Ovary (tissue), 3 donors: ENCODE data around the gene WRNIP1.

ENCODE experiments used
- POLR2A ChIP-seq: fragments of 450-650 bp; IDR thresholded peaks from one replicate; pipeline ENCODE4 v1.6.1; 2017; ENCODE audit warnings: antibody characterized with exemption, mild to moderate bottlenecking, moderate library complexity
- TF ChIP-seq, protein P1 (sequence below), 3 donors: fragments of 450-650 bp in 2 of 3; fragments of 200-600 bp in 1 of 3; IDR thresholded peaks; one replicate each; pipeline versions ENCODE4 v1.5.1 to v1.8.0; 2016 to 2022; ENCODE audit warnings: antibody characterized with exemption in 3 of 3, mild to moderate bottlenecking in 1 of 3
- donor health status: DM: no; HTN: no; CAD: no.

DNA sequence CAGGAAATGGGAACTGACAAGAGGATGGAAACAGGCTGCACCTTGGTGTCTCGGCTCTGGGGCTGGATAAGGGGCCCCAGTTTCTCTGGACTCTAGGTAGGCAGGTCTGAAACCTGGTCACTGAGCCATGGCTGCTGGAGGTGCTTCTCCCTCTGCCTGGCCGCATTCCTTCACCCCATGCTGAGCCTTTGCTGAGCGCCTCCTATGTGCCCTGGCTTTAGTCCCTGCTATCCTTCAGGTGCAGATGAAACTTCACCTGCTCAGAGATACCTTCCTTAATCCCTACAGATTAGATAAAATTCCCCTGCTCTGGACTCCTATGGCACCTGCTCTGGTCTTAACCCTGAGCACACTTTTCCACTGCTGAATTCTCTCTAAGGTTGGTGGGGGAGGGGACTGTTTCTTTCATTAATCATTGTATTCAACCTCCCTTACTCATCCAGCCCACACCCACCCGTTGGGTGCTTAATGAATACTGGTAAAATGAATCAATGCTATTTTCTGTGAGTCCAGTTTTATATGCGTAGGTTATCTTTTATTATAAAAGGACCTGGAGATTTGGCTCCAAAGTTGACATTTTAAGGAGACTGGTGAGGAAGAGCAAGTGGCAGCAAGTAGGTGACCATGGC, 33.8 kb upstream of the WRNIP1 start:
- TF ChIP-seq, protein P1, sequence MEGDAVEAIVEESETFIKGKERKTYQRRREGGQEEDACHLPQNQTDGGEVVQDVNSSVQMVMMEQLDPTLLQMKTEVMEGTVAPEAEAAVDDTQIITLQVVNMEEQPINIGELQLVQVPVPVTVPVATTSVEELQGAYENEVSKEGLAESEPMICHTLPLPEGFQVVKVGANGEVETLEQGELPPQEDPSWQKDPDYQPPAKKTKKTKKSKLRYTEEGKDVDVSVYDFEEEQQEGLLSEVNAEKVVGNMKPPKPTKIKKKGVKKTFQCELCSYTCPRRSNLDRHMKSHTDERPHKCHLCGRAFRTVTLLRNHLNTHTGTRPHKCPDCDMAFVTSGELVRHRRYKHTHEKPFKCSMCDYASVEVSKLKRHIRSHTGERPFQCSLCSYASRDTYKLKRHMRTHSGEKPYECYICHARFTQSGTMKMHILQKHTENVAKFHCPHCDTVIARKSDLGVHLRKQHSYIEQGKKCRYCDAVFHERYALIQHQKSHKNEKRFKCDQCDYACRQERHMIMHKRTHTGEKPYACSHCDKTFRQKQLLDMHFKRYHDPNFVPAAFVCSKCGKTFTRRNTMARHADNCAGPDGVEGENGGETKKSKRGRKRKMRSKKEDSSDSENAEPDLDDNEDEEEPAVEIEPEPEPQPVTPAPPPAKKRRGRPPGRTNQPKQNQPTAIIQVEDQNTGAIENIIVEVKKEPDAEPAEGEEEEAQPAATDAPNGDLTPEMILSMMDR (IDR thresholded peaks at IDR 0.05), result no peak
- TF ChIP-seq POLR2A, result no peak
